Kidney epithelial cell (primary cell): ENCODE measurements around the gene RAPGEF1. TPM values are rescaled to one million over a fixed set of nuclear protein-coding genes. Genes with fewer than 3 reads are reported as not detected.
"Not testable (repeated sequence)": the region's sequence is repeated elsewhere in the genome, so short reads cannot be mapped to it uniquely, and the experiment has no call there.

Experiments used
- DNase-seq: peaks from one replicate; pipeline ENCODE4 v3.0.0-alpha.2; 2010; ENCODE audit warnings: low read depth
- H3K27me3 ChIP-seq: 2 replicates; pipeline ENCODE4 v1.6.0; 2011; ENCODE audit warnings: low read length; ENCODE audit not compliant: control insufficient read depth, insufficient read depth
- H3K36me3 ChIP-seq: 2 replicates; pipeline ENCODE4 v1.5.1; 2011; ENCODE audit warnings: low read length; ENCODE audit not compliant: control insufficient read depth, insufficient read depth
- H3K4me3 ChIP-seq: 2 replicates; pipeline ENCODE4 v1.5.1; 2011; ENCODE audit warnings: low read depth, mild to moderate bottlenecking, control low read depth, low read length
- CTCF ChIP-seq: IDR thresholded peaks from 2 replicates; pipeline ENCODE4 v1.5.1; 2011; ENCODE audit warnings: mild to moderate bottlenecking, moderate library complexity, low read length, control low read depth, inconsistent platforms; ENCODE audit not compliant: insufficient read depth, poor library complexity, severe bottlenecking
- total RNA-seq: library from RNA; depleted of rRNA; stranded (reverse); fragments of >200 nt; gene quantifications from 2 replicates; pipeline ENCODE4 v1.2.3, GENCODE V29; 2015

The RAPGEF1 gene
- total RNA-seq, 1 donor from 2014 or later = 43.5 TPM

GRCh38 chr9:131554843-131555351 is 185.0 kb downstream of the RAPGEF1 start:
- TF ChIP-seq CTCF = no peak
- H3K27me3 ChIP-seq = peaks cover 34% of the 10 kb centered on the region
- DNase-seq = no peak
- H3K36me3 ChIP-seq = no peaks in the 10 kb centered on the region
- no peak overlapping the region for H3K4me3 ChIP-seq

- TF ChIP-seq CTCF = no peak
- no peaks in the 10 kb centered on the region for H3K36me3 ChIP-seq
- DNase-seq = no peak
- H3K27me3 ChIP-seq = peaks cover 34% of the 10 kb centered on the region
- no peak overlapping the region for H3K4me3 ChIP-seq
These were observed 185.6 kb downstream of the RAPGEF1 start for GRCh38 chr9:131554087-131554842.

GRCh38 chr9:131552030-131552429 is 187.8 kb downstream of the RAPGEF1 start:
- no peak for TF ChIP-seq CTCF
- no peak overlapping the region for H3K4me3 ChIP-seq
- DNase-seq = no peak
- H3K36me3 ChIP-seq = no peaks in the 10 kb centered on the region
- peaks cover 40% of the 10 kb centered on the region for H3K27me3 ChIP-seq

- H3K36me3 ChIP-seq, DNase-seq, H3K4me3 ChIP-seq: not testable (repeated sequence)
- H3K27me3 ChIP-seq = peaks cover 47% of the 10 kb centered on the region
These were observed 189.4 kb downstream of the RAPGEF1 start for GRCh38 chr9:131550465-131550864.

GRCh38 chr9:131549186-131549585 is 190.7 kb downstream of the RAPGEF1 start:
- peaks cover 38% of the 10 kb centered on the region for H3K27me3 ChIP-seq
- H3K36me3 ChIP-seq, H3K4me3 ChIP-seq, DNase-seq: not testable (repeated sequence)

GRCh38 chr9:131546336-131547084 is 193.4 kb downstream of the RAPGEF1 start:
- no peak for TF ChIP-seq CTCF
- Histone ChIP-seq H3K27me3 (peaks cover 25% of the 10 kb centered on the region), H3K36me3 (no peaks in the 10 kb centered on the region), H3K4me3 (peak overlapping the region; percentile 15)
- DNase-seq = no peak
